IMR-90 (cell line): Measurements from ENCODE around the gene TENM4. TPM values are rescaled to one million over a fixed set of nuclear protein-coding genes. Genes with fewer than 3 reads are reported as not detected.

ENCODE experiments used
- ATAC-seq: fragments of 200-7000 bp; cut with Tn5 transposase; 2 replicates; pipeline ENCODE4 v1.9.1; 2020; ENCODE audit warnings: low read depth, mild to moderate bottlenecking, moderate library complexity
- BruUV-seq: library from RNA; stranded (reverse); fragments of 400-500 nt; replicated peaks from 2 replicates; lab custom pipeline; 2021; lab: Mats Ljungman, UMichigan
- CTCF ChIA-PET: fragments of 300-600 bp; formaldehyde crosslinking; extraction: SDS; loops from one replicate; lab custom pipeline; 2021; ENCODE audit warnings: antibody characterized with exemption; lab: Yijun Ruan, JAX
- POLR2A ChIA-PET: fragments of 300-600 bp; sonication (Branson Sonifier 250); formaldehyde crosslinking; loops from one replicate; lab custom pipeline; 2022; ENCODE audit warnings: antibody characterized with exemption; ENCODE audit not compliant: unreplicated experiment; lab: Charles Lee
- DNase-seq: peaks from one replicate; pipeline ENCODE4 v3.0.0; 2013
- H2AFZ ChIP-seq: replicated peaks from 2 replicates; pipeline ENCODE3; 2013; ENCODE audit warnings: low read length, mild to moderate bottlenecking; ENCODE audit not compliant: poor library complexity
- H2AK5ac ChIP-seq: 2 replicates; pipeline ENCODE4 v1.6.1; 2013; ENCODE audit warnings: low read depth, low read length, inconsistent platforms
- H2AK9ac ChIP-seq: replicated peaks from 2 replicates; pipeline ENCODE3; 2013; ENCODE audit warnings: mild to moderate bottlenecking, low read depth, low read length, moderate library complexity; ENCODE audit not compliant: poor library complexity
- H2BK120ac ChIP-seq: 2 replicates; pipeline ENCODE4 v1.6.1; 2013; ENCODE audit warnings: low read depth, low read length, inconsistent platforms
- H2BK15ac ChIP-seq: 3 replicates; pipeline ENCODE4 v1.6.1; 2013; ENCODE audit warnings: low read depth, low read length, inconsistent platforms
- H2BK20ac ChIP-seq: 2 replicates; pipeline ENCODE4 v1.6.1; 2013; ENCODE audit warnings: low read depth, mild to moderate bottlenecking, inconsistent platforms, low read length, moderate library complexity
- H2BK5ac ChIP-seq: 2 replicates; pipeline ENCODE4 v1.6.1; 2013; ENCODE audit warnings: mild to moderate bottlenecking, low read depth, low read length, inconsistent platforms; ENCODE audit not compliant: poor library complexity, severe bottlenecking
- H3K14ac ChIP-seq: replicated peaks from 2 replicates; pipeline ENCODE4 v1.6.1; 2013; ENCODE audit warnings: low read depth, low read length, inconsistent platforms
- H3K18ac ChIP-seq: 2 replicates; pipeline ENCODE4 v1.6.1; 2013; ENCODE audit warnings: low read depth, low read length, control low read depth
- H3K23ac ChIP-seq: 2 replicates; pipeline ENCODE4 v1.6.1; 2013; ENCODE audit warnings: low read depth, low read length, inconsistent platforms
- H3K27ac ChIP-seq: 2 replicates; pipeline ENCODE4 v1.5.1; 2013; ENCODE audit warnings: mild to moderate bottlenecking, control low read depth, low read length; ENCODE audit not compliant: insufficient read depth
- H3K27me3 ChIP-seq: 2 replicates; pipeline ENCODE4 v1.6.1; 2013; ENCODE audit warnings: low read length; ENCODE audit not compliant: control insufficient read depth, insufficient read depth
- H3K36me3 ChIP-seq: 2 replicates; pipeline ENCODE4 v1.6.1; 2013; ENCODE audit warnings: low read length, mixed read lengths; ENCODE audit not compliant: control insufficient read depth, insufficient read depth
- H3K4ac ChIP-seq: 2 replicates; pipeline ENCODE4 v1.6.1; 2013; ENCODE audit warnings: low read depth, low read length, inconsistent platforms
- H3K4me1 ChIP-seq: 2 replicates; pipeline ENCODE4 v1.6.1; 2013; ENCODE audit warnings: low read length, mixed read lengths; ENCODE audit not compliant: control insufficient read depth, insufficient read depth
- H3K4me2 ChIP-seq: 2 replicates; pipeline ENCODE4 v1.6.1; 2013; ENCODE audit warnings: low read depth, mild to moderate bottlenecking, control low read depth, low read length, moderate library complexity
- H3K4me3 ChIP-seq: 2 replicates; pipeline ENCODE4 v1.5.1; 2013; ENCODE audit warnings: low read depth, mild to moderate bottlenecking, control low read depth, low read length, moderate library complexity; ENCODE audit not compliant: insufficient read depth
- H3K56ac ChIP-seq: 2 replicates; pipeline ENCODE4 v1.6.1; 2013; ENCODE audit warnings: low read length, inconsistent platforms; ENCODE audit not compliant: insufficient read depth; ENCODE audit errors: extremely low read depth
- H3K79me1 ChIP-seq, 2 experiments: 2 replicates each; pipeline ENCODE4 v1.6.1; 2013; ENCODE audit warnings: low read length in 2 of 2, inconsistent platforms in 1 of 2, low read depth in 1 of 2
- H3K9ac ChIP-seq: 2 replicates; pipeline ENCODE4 v1.6.1; 2013; ENCODE audit warnings: low read depth, low read length, control low read depth
- H3K9me1 ChIP-seq: 2 replicates; pipeline ENCODE4 v1.6.1; 2013; ENCODE audit warnings: low read length, inconsistent platforms; ENCODE audit not compliant: insufficient read depth
- H3K9me3 ChIP-seq: 2 replicates; pipeline ENCODE4 v1.6.1; 2013; ENCODE audit warnings: low read length; ENCODE audit not compliant: control insufficient read depth, insufficient read depth
- H4K20me1 ChIP-seq: 2 replicates; pipeline ENCODE4 v1.6.1; 2013; ENCODE audit warnings: low read length, inconsistent platforms; ENCODE audit not compliant: insufficient read depth
- H4K5ac ChIP-seq: 2 replicates; pipeline ENCODE4 v1.6.1; 2013; ENCODE audit warnings: mild to moderate bottlenecking, low read depth, low read length, control low read depth
- H4K8ac ChIP-seq, 2 experiments: 2 replicates each; pipeline ENCODE4 v1.6.1; 2013; ENCODE audit warnings: low read depth in 2 of 2, low read length in 2 of 2, control low read depth in 1 of 2, inconsistent platforms in 1 of 2
- H4K91ac ChIP-seq: 2 replicates; pipeline ENCODE4 v1.6.1; 2013; ENCODE audit warnings: low read depth, low read length, inconsistent platforms; ENCODE audit not compliant: insufficient read depth
- MAFK ChIP-seq: IDR thresholded peaks from 2 replicates; pipeline ENCODE4 v1.6.1; 2012; ENCODE audit warnings: low read depth, low read length, improper control_type of control experiment
- MAZ ChIP-seq: IDR thresholded peaks from 2 replicates; pipeline ENCODE4 v1.6.1; 2012; ENCODE audit warnings: low read depth, mild to moderate bottlenecking, low read length, improper control_type of control experiment, moderate library complexity, borderline replicate concordance
- RCOR1 ChIP-seq: IDR thresholded peaks from 2 replicates; pipeline ENCODE4 v1.6.1; 2012; ENCODE audit warnings: mild to moderate bottlenecking, low read length, improper control_type of control experiment; ENCODE audit not compliant: insufficient replicate concordance
- SMC3 ChIP-seq: fragments of 150-350 bp; IDR thresholded peaks from 2 replicates; pipeline ENCODE4 v1.6.1; 2016; ENCODE audit warnings: low read depth, mild to moderate bottlenecking, antibody characterized with exemption, low read length, moderate library complexity
- WGBS, 2 experiments: methylation state at CpG; one replicate each; pipeline versions ENCODE4 v1.1.5 to v1.1.7; 2013; ENCODE audit warnings: missing lambda C conversion rate in 2 of 2; ENCODE audit not compliant: insufficient read length in 1 of 2; ENCODE audit errors: extremely low coverage in 2 of 2; 5-methylcytosine and 5-hydroxymethylcytosine counted together
- dilution Hi-C: fragments of 300-500 bp; cut with HindIII; formaldehyde crosslinking; loops from one replicate; pipeline ENCODE4 v1.14.3; 2018; ENCODE audit warnings: low sequenced_read_pairs; ENCODE audit not compliant: unreplicated experiment
- in situ Hi-C: fragments of 300-500 bp; cut with MboI; formaldehyde crosslinking; loops from 3 replicates; pipeline ENCODE4 v1.14.3; 2019; ENCODE audit warnings: low sequenced_read_pairs, inconsistent platforms, mixed read lengths
- intact Hi-C: fragments of 100-400 bp; cut with micrococcal nuclease; formaldehyde crosslinking; loops from 2 replicates; pipeline ENCODE4 v1.10.0; 2022
- polyA plus RNA-seq, 3 experiments: library from polyadenylated mRNA; depleted of rRNA; stranded (reverse); fragments of >200 nt; gene quantifications; 2 replicates each; pipeline ENCODE4 v1.2.3, GENCODE V29; 2012; ENCODE audit warnings: low replicate concordance in 1 of 3
- total RNA-seq: library from RNA; depleted of rRNA; stranded (reverse); fragments of >200 nt; gene quantifications from 2 replicates; pipeline ENCODE4 v1.2.3, GENCODE V29; 2012
- TF ChIP-seq, protein P1 (sequence below): fragments of 150-350 bp; IDR thresholded peaks from 2 replicates; pipeline ENCODE4 v1.6.1; 2017; ENCODE audit warnings: mild to moderate bottlenecking, antibody characterized with exemption, low read length, low read depth

Gene TENM4
- total and polyA plus RNA-seq, 2 of the 4 experiments (the other 2 are of a cell fraction) = 7.4 to 9.0 TPM

GRCh38 chr11:79427126-79427525, 13.7 kb downstream of the TENM4 start:
- no peak overlapping the region for H4K8ac ChIP-seq
- intact Hi-C loops (no loop called here), in situ Hi-C loops (no loop called here), dilution Hi-C loops (no loop called here)
- DNase-seq = no peak
- no CpG with 5 or more reads among the region's 4 CpGs for WGBS, 2 experiments
- H4K91ac ChIP-seq = no peak overlapping the region
- H3K79me1 ChIP-seq = peaks cover 6 to 55% of the 10 kb centered on the region in 2 experiments; a peak in 3 of 4 replicates
- H3K4me2 ChIP-seq = no peak overlapping the region
- H2BK5ac ChIP-seq = no peak overlapping the region
- peaks cover 10% of the 10 kb centered on the region for H3K9me1 ChIP-seq
- no peak overlapping the region for H4K5ac ChIP-seq
- ChIA-PET CTCF (interaction anchor here (0.5 kb wide), 1 partner anchor 675 kb away, joined by 3 read pairs; no protein-coding TSS in a partner anchor), POLR2A (no interaction called here)
- H3K18ac ChIP-seq = no peak overlapping the region
- H3K14ac ChIP-seq = no peak overlapping the region
- H2BK120ac ChIP-seq = no peak overlapping the region
- no peaks in the 10 kb centered on the region for H3K27me3 ChIP-seq
- no peaks in the 10 kb centered on the region for H4K20me1 ChIP-seq
- no peak overlapping the region for H3K23ac ChIP-seq
- no peaks in the 10 kb centered on the region for H3K9me3 ChIP-seq
- no peak overlapping the region for H2AFZ ChIP-seq
- no peak overlapping the region for H2AK5ac ChIP-seq
- no peak overlapping the region for H2BK20ac ChIP-seq
- TF ChIP-seq, protein P1, sequence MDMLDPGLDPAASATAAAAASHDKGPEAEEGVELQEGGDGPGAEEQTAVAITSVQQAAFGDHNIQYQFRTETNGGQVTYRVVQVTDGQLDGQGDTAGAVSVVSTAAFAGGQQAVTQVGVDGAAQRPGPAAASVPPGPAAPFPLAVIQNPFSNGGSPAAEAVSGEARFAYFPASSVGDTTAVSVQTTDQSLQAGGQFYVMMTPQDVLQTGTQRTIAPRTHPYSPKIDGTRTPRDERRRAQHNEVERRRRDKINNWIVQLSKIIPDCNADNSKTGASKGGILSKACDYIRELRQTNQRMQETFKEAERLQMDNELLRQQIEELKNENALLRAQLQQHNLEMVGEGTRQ = no peak
- no peak for TF ChIP-seq RCOR1
- TF ChIP-seq MAFK = peak; percentile 85
- no peak for TF ChIP-seq SMC3
- no peak for TF ChIP-seq MAZ
- no peaks in the 10 kb centered on the region; the same call in 1 of the 2 replicates for H3K36me3 ChIP-seq
- no peak overlapping the region for H2AK9ac ChIP-seq
- H3K56ac ChIP-seq = no peak overlapping the region
- H3K9ac ChIP-seq = no peak overlapping the region
- no TSS peak for BruUV-seq
- peaks cover 7% of the 10 kb centered on the region for H3K4me1 ChIP-seq
- H3K4ac ChIP-seq = no peak overlapping the region
- no peak overlapping the region for H3K27ac ChIP-seq
- ATAC-seq = no peak
- no peak overlapping the region for H2BK15ac ChIP-seq
- H3K4me3 ChIP-seq = no peak overlapping the region
